CD1c-positive myeloid dendritic cell (primary cell): Measurements from ENCODE around the gene RPS13.
"Not testable (repeated sequence)": the region's sequence is repeated elsewhere in the genome, so short reads cannot be mapped to it uniquely, and the experiment has no call there.

Experiments used
- DNase-seq: peaks from one replicate; pipeline ENCODE4 v3.0.0-alpha.2; 2016; ENCODE audit errors: extremely low spot score

The RPS13 gene

GRCh38 chr11:17077520-17078401 is at the start of gene RPS13:
Gene RPS13, minus strand, starts transcription at chr11:17077667. Its CDS starts 26 bp downstream, at chr11:17077641.
- peak; percentile 99 for DNase-seq

- no peak for DNase-seq
Observed at GRCh38 chr11:17121981-17122380, 44.5 kb upstream of the RPS13 start.

GRCh38 chr11:17117262-17117661 is 39.8 kb upstream of the RPS13 start:
- no peak for DNase-seq

DNA sequence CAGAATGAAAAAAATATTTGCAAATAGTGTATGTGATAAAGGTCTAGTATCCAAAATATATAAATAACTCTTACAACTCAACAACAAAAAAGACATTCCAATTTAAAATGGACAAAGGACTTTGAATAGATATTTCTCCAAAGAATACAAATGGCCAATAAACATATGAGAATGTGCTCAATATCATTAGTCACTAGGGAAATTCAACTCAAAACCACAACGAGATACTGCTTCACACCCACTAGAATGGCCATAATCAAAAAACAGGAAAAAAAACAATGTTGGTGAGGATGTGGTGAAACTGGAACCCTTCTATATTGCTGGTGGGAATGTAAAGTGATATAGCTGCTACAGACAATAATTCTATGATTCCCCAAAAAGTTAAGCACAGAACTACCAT is 38.6 kb upstream of the RPS13 start:
- DNase-seq = no peak

DNA sequence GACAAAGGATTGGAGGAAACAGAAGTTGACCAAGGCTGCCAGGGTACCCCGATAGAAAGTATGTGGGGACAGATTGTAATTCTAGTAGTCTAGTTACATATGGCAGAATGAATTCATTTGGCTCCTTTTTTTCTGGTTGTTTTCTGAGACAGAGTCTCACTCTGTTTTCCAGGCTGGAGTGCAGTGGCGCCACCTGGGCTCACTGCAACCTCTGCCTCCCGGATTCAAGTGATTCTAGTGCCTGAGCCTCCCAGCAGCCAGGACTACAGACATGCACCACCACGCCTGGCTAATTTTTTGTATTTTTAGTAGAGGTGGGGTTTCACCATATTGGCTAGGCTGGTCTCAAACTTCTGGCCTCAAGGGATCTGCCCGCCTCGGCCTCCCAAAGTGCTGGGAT is 30.3 kb upstream of the RPS13 start:
- not testable (repeated sequence) for DNase-seq

- DNase-seq = not testable (repeated sequence)
Observed at GRCh38 chr11:17105404-17106040, 28.1 kb upstream of the RPS13 start.

- DNase-seq = no peak
Observed at GRCh38 chr11:17102462-17102861, 25.0 kb upstream of the RPS13 start.

DNA sequence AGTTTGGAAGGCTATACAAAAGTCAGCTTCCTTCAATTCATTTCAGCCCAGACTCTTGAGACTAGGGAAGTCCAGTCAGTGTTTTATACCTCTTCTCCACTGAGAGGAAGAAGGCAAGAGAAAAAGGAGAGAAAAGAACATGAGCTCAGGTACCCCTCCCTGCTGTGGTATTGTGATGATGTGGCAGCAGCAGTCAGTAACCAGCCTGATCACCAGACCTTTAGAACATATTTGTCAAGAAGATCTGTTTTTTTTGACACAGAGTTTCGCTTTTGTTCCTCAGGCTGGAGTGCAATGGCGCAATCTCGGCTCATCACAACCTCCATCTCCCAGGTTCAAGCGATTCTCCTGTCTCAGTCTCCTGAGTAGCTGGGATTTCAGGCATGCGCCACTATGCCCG is 21.2 kb upstream of the RPS13 start:
- DNase-seq = peak; percentile 35

GRCh38 chr11:17098038-17098437 is 20.6 kb upstream of the RPS13 start:
- peak; percentile 44 for DNase-seq

GRCh38 chr11:17085976-17086375 is 8.5 kb upstream of the RPS13 start:
- not testable (repeated sequence) for DNase-seq

DNA sequence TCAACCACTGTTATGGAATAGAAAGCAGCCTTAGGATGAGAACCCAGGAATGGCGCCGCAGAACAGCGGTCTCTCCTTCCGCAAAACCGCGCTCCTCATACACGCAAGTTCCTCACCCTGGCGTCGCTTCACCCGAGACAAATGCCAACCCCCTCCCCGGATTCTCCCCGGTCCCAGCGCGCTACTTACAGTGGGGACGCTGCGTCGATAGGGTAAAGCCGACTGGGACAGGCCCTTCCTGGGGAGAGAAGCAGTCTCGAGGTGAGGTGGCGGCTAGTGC is 287 bp downstream of the RPS13 start:
- DNase-seq = peak; percentile 74

DNA sequence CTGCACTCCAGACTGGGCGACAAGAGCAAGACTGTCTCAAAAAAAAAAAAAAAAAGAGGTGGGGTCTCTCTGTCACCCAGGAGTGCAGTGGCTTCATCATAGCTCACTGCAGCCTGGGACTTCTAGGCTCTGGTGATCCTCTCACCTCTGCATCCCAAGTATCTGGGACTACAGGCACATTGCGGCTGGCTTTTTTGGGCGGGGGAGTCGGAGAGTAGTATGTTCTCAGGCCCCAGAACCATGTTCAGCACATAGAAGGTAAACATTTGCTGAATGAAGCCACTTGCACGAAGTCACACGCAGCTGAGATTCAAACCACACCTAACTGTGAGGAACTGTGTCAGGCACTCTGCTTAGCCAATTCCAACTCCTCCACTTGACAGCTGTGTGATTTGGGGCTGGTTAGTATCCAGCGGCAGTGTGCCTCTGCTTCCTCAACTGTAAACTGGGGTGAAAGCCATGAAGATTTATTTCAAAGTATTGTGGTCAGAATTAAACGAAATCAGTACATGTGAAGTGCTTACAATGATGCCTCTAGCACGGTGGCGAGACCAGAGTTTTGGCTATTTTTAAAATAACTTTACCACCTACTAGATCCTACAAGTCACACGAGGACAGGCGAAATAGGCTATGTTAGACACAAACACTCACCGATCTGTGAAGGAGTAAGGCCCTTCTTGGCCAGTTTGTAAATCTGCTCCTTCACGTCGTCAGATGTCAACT is 789 bp downstream of the RPS13 start:
- DNase-seq = peak; percentile 32

DNA sequence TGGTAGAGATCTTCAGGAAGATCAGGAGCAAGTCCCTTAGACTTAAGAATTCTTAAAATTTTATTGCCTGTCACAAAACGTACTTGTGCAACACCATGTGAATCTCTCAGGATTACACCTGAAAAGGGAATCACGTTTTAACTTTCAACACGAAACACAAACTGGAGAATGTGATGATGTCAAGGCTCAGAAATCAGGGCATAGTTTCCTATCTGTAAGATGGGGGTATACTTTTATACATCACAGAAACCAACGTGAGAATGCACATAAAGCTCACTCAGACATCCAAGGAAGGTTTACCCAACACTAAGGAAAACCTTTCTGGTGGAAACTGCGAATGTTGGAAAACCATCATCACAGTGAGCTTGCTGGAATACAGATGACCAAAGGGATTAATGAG is 2.0 kb downstream of the RPS13 start:
- no peak for DNase-seq

DNA sequence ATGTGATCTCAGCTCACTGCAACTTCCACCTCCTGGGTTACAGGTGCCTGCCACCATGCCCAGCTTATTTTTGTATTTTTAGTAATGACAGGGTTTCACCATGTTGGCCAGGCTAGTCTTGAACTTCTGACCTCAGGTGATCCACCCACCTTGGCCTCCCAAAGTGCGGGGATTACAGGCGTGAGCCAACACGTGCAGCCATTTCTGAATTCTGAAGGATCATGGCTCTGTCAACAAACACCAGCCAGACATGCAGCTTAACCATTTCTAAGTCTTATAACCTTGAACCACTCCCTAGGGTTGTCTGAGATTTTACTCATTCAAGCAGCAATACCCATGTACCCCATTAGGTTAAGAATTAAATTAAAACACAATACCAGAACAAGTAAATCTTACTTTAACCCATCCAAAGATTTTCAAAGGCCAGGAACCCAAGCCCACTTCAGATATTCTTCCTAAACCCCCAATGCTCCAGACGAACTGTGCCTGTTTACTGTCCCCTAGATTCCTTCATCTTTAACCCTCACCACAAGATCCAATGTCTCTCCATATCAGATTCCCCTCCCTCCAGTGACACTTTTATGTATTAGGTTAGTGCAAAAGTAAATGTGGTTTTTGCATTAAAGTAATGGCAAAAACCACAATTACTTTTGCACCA is 4.0 kb downstream of the RPS13 start:
- no peak for DNase-seq

GRCh38 chr11:17067417-17067816 is 10.1 kb downstream of the RPS13 start:
- no peak for DNase-seq

DNA sequence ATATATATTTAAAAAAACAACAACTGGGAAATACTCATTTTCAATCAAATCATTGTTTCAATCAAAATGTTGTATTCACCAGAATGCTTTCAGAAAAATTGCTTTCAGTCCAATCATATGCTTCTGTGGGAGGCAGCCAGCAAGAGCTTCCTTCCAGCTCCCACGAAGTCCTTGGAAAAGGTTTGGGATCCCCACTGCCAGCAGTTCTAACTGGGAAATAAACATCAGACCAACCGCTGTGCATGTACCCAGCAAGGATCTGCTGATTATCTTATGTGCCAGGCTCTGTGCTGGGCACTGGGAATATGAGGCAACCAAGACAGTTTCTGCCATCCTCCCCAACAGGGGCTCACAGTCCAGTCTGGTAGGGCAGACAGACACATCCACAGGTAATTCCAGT is 10.8 kb downstream of the RPS13 start:
- DNase-seq = no peak

DNA sequence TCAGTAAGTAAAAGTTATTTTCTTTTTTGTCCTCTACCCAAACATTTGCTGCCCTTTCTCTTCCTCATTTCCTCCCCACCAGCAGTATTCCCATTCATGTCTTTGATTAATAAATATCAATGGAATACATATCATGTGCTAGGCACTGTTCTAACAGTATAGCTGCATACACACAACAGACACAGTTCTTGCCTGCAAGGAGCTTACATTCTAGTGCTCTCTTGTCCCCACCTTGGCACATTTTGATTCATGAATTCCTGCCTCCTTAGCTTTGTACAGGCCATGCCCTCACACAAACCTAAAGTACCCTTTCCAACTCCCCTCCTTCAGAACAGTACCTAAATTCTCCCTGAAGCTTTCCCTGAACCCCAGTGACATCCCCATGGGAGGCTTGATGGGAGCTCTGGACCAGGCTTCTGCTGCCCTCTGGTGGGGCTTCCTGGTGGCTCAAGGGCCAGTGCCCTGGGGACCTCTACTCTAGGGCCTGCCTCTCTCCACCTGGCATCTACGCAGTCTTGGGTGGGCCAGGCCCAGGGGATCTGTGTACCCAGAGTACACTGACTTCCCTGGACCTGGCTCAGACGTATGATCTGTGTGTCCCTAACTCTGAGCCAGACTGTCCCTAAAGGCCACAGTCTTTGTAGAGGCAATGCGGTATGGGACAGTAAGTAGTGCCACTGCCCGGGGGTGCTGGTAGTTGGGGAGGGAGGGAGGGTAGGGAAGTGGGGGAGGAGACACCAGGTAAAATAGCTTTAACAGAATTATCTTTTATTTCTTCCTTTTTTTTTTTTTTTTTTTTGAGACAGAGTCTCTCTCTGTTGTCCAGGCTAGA is 14.1 kb downstream of the RPS13 start:
- DNase-seq = peak; percentile 55

DNA sequence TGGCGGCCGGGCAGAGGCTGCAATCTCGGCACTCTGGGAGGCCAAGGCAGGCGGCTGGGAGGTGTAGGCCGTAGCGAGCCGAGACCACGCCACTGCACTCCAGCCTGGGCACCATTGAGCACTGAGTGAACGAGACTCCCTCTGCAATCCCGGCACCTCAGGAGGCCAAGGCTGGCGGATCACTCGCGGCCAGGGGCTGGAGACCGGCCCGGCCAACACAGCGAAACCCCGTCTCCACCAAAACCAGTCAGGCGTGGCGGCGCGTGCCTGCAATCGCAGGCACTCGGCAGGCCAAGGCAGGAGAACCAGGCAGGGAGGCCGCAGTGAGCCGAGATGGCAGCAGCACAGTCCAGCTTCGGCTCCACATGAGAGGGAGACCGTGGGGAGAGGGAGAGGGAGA is 26.3 kb downstream of the RPS13 start:
- not testable (repeated sequence) for DNase-seq

DNA sequence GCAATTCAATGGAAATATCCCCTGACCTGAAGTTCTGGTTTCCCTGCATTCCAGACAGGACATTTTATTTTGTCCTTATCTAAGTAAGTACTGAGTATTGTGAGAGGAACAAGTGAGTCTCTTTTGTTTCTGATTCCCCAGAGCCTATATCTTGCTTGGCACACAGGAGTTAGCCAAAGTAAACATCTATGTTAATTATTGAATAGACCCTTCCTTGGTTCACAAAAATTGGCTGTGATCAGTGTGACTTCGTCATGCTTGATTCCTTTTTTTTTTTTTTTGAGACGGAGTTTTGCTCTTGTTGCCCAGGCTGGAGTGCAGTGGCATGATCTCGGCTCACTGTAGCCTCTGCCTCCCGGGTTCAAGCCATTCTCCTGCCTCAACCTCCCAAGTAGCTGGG is 29.0 kb downstream of the RPS13 start:
- not testable (repeated sequence) for DNase-seq

DNA sequence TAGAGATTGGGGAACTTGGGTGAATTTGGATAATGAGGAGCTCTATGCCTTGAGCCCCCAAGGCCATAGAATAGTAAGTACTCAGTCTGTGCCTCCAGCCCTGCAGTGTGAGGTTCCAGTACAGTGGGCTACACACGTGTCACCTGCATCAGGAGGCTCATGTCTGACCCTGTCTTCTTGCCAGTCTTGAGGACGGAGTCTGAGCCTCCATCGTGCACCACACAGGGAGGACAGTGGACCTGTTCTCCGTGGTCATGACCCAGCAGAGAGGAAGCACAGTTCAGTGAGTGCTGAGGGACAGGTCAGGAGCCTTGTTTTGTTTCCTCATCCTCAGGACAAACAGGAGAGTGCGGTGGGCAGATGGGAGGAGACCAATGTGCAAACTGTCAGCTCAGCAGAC is 30.8 kb downstream of the RPS13 start:
- no peak for DNase-seq
